HT1080 (cell line): Measurements from ENCODE around the gene TMEM184A. TPM values are rescaled to one million over a fixed set of nuclear protein-coding genes. Genes with fewer than 3 reads are reported as not detected.

ENCODE experiments used
- DNase-seq: peaks from one replicate; pipeline ENCODE4 v3.0.0-alpha.2; 2015; ENCODE audit warnings: low read depth
- total RNA-seq: library from RNA; depleted of rRNA; stranded (reverse); fragments of >200 nt; shearing (Covaris generic); gene quantifications from 2 replicates; pipeline ENCODE4 v1.2.3, GENCODE V29; 2014

The TMEM184A gene
- total RNA-seq, 1 experiment from 2014 or later, result 1.5 TPM

DNA sequence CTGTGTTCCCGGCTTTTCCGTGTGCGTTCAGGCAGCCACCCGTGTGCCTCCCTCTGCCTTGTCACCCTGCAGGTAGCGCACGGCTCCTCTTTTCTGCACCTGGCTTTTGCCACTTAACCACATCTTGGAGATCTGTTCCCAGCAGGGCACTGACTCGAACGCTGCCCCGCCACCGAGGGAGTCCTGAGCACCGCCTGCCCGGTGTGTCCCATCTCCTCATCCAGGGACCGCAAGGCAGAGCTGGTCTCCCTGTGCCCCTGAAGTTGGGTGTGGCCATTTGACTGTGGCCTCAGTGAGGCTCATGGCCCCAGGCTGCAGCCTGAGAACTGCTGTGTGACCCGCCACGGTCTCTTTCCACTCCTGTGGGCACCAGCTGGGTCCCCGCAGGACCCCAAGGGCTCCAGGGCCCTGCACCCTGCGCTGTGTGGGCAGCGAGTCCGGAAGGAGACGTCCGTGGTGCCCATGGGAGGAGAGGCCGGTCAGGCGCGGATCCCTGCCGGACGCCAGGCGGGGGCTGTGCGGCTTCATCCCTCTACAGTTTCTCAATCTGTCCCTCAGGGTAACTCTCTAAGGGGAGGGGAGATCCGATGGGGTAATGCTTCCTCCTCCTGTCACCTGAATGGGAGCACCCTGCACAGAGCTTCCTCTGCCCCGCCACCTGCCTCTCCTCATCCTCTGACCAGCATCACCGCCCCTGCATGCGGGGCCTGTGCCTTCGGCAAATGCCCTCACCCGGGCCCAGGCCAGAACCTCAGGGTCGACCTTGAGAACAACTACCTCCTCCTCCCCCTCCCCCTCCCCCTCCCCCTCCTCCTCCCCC lies 50.1 kb downstream of the TMEM184A start:
- DNase-seq, result no peak

GRCh38 chr7:1503816-1504775 lies 51.9 kb downstream of the TMEM184A start, which contains the start of gene INTS1:
INTS1 (minus strand) TSS chr7:1504389; CDS start chr7:1503960, 429 bp downstream.
- peak; percentile 86 for DNase-seq

DNA sequence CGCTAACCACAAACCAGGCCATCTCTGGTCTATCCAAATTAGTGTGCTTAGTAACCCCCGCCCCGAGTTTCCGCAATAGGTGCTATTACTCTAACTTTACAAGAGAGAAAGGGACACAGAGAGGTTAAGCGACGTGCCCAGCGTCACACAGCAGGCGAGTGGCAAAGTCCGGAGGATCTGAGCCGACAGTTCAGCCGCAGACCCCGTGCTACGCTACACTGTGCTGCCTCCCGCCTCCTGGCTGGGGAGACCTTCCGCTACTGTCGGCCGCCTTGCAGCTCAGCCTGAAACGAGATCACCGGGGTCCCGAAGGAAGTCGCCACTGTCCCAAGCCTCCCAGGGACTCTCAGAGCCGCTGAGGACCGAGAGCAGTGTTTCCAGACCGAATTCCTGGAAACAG lies 52.6 kb downstream of the TMEM184A start:
- DNase-seq, result no peak

- DNase-seq, result no peak
Measured at GRCh38 chr7:1502845-1503244, 53.2 kb downstream of the TMEM184A start.

DNA sequence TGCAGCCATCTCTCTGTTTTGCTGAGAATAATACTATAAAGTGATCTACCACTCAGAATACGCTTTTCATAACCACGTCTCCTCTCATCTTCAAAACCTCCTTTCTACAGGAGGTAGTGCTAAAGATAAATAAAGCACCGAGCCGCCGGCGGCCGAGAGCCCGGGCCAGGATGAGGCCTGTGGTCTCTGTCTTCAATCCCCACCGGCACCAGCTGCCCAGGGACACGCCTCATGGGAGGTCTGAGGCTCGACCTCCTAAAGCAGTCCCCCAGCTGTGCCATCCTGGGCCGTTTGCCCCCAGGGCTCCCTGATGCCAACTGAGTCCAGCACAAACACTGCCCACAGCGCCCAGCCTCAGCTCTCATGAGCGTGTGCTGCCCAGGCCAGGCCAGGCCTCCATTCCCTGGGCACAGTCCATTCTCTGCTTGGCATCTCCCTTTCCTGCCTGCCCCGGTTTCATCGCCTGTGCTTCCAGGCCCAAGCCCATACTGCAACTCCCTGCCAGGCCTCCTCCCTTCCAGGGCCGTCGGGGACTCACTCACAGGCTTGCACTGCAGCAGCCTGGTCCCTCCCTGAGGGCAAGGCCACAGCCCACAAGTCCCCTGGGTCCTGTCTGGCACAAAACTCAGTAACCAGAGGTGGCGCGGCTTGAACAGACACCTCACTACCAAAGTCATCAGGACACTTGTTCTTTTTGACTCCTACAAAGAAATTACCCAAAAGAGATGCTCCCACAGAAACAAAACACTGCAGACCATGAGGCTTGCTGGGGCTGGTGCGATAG lies 54.3 kb downstream of the TMEM184A start:
- DNase-seq, result no peak

GRCh38 chr7:1500064-1500807 lies 55.8 kb downstream of the TMEM184A start:
- no peak for DNase-seq

DNA sequence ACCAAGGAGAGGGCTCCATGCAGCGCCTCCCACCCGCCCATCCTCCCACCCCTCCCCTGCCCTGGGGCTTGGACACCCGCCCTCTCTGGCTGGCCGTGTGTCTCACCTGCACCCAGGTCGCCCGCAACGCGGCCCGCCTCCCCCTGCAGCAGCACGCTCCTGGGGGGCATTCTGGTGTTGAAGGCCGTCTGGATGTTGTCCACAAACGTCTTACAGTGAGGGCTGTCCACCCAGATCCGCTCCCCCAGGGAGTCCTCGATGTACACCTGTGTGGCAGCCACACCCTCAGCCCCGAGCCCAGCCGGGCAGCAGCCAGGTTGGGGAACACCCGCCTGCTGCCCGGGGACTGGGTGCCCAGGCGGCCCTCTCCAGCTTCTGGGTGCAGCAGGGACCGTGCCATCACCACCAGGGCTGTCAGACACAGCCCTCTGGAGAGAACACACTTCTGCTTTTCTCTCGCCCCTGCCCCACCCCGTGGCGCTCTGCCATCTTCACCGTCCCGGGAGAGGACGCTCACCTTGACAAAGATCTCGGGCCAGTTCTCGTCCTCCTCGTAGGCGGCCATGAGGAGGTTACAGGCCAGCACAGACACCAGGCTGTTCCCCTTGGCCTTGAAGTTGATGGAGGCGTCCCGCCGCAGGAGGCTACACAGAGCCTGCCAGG lies 56.5 kb downstream of the TMEM184A start:
- no peak for DNase-seq

DNA sequence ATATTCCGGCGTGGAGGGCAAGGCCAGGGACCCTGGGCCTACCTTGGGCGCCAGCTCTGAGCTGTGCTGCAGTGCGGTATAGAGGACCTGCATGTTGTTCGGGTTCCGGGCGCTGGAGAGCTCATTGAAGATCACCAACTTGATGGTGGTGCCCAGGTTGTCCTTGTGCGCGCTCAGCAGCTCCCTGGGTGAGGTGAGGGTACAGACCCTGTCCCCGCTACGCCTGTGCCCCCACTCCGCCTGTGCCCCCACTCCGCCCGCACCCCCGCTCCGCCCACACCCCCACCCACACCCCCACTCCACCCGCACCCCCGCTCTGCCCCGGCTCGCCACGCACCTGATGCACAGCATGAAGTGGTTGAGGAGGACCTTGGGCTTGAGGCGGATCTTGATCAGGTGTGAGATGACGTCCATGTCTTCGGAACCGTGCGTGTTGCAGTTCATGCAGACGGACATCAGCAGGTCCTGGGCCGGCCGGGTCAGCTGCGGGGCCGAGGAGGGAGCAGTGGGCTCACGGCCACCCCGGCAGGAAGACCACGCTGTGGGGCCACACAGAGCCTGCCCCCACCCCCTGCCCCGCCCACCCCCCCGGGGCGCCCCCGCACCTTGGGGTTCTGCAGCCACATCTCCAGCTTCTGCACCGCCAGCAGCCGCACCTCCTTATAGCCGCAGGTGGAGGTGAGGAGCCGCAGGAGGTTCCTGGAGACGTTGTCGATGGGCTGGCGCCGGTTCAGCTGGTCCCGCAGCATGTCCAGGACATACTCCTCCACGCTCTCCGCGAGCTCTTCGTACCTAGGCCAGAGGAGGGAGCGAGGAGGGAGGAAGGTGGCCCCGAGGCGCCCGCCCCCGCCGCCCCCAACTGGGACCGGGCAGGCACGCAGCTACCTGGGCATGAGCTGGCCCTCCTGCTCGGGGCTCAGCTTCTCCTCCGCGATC lies 57.4 kb downstream of the TMEM184A start:
- no peak for DNase-seq

- DNase-seq, result no peak
Measured at GRCh38 chr7:1497293-1497927, 58.6 kb downstream of the TMEM184A start.

DNA sequence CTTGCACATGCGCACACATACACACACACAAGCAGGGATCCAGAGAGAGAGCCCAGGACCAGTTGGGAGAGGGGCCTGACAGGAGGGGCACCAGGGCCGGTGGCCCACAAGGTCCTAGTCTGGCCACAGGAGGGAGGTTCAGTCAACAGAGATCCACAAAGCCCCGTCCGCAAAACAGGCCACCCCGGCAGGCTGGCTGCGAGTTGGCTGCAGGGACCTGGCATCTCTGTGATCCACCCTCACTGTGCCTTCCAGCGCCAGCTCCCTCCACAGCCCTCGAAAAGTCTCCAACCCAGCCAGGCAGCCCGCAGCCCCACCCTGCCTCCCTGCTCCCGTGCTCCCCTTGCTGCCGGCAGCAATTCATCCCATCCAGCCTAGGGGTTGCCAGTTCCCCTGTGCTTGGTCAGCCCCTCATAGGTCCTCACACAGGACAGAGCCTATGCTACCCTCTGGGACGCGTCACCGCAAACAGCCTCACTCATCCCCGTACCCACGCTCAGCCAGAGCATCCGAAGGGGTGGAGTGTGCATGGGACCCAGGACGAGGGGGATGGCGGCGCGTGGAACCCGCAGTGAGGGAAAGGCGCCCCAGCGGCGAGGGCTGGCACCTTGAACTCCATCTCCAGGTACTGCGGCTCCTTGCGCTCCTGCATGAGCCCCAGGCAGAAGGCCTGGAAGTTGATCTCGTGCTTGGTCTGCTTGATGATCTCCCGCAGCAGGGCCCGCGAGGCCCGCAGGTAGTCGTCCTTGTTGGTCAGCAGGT lies 59.3 kb downstream of the TMEM184A start:
- DNase-seq, result no peak

DNA sequence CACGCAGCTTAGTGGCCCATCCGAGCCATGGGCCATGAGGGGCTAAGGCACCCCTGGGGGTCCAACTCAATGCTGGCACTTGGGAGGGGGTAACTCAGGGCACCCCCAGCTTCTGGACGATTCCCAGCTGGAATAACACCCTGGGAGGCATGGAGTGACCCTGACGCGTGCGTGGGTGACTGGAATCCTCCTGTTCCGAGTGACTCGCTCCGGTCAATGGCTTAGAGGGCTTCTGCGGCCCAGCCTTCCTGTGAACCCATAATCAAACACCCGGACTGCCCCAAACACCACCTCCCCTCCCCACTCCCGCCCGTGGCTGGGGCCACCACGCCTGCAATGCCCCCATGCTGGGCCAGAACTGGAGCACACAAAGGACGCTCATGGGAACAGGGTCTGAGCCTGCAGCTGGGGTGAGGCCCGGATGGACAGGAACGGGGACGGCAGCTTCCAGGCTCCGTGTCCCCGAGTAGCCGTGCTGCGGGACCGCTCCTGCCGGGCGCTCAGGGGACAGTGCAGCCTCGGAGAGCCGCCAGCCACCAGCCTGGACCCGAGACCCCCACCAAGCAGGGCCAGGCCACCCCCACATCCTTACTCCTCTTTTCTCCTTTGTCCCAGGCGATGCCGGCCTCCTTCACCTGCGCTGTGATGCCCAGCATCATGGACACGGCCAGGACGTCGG lies 60.3 kb downstream of the TMEM184A start:
- DNase-seq, result no peak

GRCh38 chr7:1494866-1495563 lies 61.0 kb downstream of the TMEM184A start:
- no peak for DNase-seq

- no peak for DNase-seq
Measured at GRCh38 chr7:1494447-1494846, 61.6 kb downstream of the TMEM184A start.

GRCh38 chr7:1493571-1493970 lies 62.4 kb downstream of the TMEM184A start:
- no peak for DNase-seq

DNA sequence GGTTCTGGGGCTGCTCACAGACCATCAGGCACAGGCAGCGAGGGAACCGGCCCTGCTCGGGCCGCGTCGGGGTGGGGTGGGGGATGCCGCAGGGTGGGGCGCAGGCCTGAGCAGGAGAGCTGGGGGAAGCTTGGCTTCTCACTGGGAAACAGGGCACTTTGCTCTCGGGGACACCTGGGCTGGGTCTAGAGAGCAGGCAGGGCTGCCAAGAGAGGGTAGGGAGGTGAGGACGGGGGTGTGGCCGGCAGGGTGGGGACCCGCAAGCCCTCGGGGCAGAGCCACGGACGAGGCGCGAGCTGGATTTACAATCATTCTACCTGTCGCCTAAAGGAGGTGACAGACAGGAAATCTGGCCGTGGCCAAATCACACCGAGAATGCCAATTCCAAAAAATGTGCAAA lies 62.9 kb downstream of the TMEM184A start:
- DNase-seq, result no peak

DNA sequence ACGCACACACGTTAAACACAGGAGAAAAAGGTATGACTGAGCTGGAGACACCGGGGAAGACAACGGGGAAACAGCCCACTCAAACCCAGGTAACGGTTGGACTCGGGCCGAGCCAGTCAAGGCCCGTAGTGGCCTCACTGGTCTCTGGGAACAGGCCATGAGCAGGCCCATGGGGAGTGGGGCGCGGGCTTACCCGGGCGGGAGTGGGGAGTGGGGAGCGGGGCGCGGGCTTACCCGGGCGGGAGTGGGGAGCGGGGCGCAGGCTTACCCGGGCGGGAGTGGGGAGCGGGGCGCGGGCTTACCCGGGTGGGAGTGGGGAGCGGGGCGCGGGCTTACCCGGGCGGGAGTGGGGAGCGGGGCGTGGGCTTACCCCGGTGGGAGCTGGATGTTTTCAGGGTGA lies 63.4 kb downstream of the TMEM184A start:
- DNase-seq, result no peak
